ENCODE data around the gene RPLP1. TPM values are rescaled to one million over a fixed set of nuclear protein-coding genes. Genes with fewer than 3 reads are reported as not detected.
A peak's percentile ranks its signal among the peaks of the same experiment; 100 is the strongest.

The RPLP1 gene
- total RNA-seq, 1 experiment from 2014 or later, result 511 TPM

GRCh38 chr15:69467636-69468035, 15.0 kb downstream of the RPLP1 start:
- DNase-seq (ENCODE audit: extremely low read depth, low read depth), result no peak

GRCh38 chr15:69468241-69469121, 15.9 kb downstream of the RPLP1 start:
- no peak for DNase-seq (ENCODE audit: extremely low read depth, low read depth)

- DNase-seq (ENCODE audit: extremely low read depth, low read depth), result no peak
Measured at GRCh38 chr15:69469467-69470201, 17.0 kb downstream of the RPLP1 start.

- no peak for DNase-seq (ENCODE audit: extremely low read depth, low read depth)
Measured at GRCh38 chr15:69472046-69472445, 19.4 kb downstream of the RPLP1 start.

GRCh38 chr15:69472562-69472961, 19.9 kb downstream of the RPLP1 start:
- DNase-seq (ENCODE audit: extremely low read depth, low read depth), result no peak

GRCh38 chr15:69474291-69474690, 21.7 kb downstream of the RPLP1 start:
- no peak for DNase-seq (ENCODE audit: extremely low read depth, low read depth)

GRCh38 chr15:69474846-69475455, 22.3 kb downstream of the RPLP1 start:
- DNase-seq (ENCODE audit: extremely low read depth, low read depth), result no peak

GRCh38 chr15:69475769-69476358, 23.2 kb downstream of the RPLP1 start:
- peak; percentile 70 for DNase-seq (ENCODE audit: extremely low read depth, low read depth)

- no peak for DNase-seq (ENCODE audit: extremely low read depth, low read depth)
Measured at GRCh38 chr15:69476704-69477473, 24.3 kb downstream of the RPLP1 start.

- no peak for DNase-seq (ENCODE audit: extremely low read depth, low read depth)
Measured at GRCh38 chr15:69478259-69478781, 25.7 kb downstream of the RPLP1 start.

- DNase-seq (ENCODE audit: extremely low read depth, low read depth), result no peak
Measured at GRCh38 chr15:69479081-69479480, 26.5 kb downstream of the RPLP1 start.

- DNase-seq (ENCODE audit: extremely low read depth, low read depth), result no peak
Measured at GRCh38 chr15:69479971-69480370, 27.4 kb downstream of the RPLP1 start.

GRCh38 chr15:69480932-69481331, 28.3 kb downstream of the RPLP1 start:
- no peak for DNase-seq (ENCODE audit: extremely low read depth, low read depth)

- no peak for DNase-seq (ENCODE audit: extremely low read depth, low read depth)
Measured at GRCh38 chr15:69482686-69483256, 30.2 kb downstream of the RPLP1 start.

- no peak for DNase-seq (ENCODE audit: extremely low read depth, low read depth)
Measured at GRCh38 chr15:69484837-69485236, 32.2 kb downstream of the RPLP1 start.

- no peak for DNase-seq (ENCODE audit: extremely low read depth, low read depth)
Measured at GRCh38 chr15:69486481-69487110, 34.0 kb downstream of the RPLP1 start.

- no peak for DNase-seq (ENCODE audit: extremely low read depth, low read depth)
Measured at GRCh38 chr15:69489073-69489571, 36.5 kb downstream of the RPLP1 start.

- no peak for DNase-seq (ENCODE audit: extremely low read depth, low read depth)
Measured at GRCh38 chr15:69490356-69491037, 37.9 kb downstream of the RPLP1 start.
